AML-193 (cell line): ENCODE measurements around the gene CMSS1.
A peak's percentile ranks its signal among the peaks of the same experiment; 100 is the strongest.

Experiments
- DNase-seq, 2 experiments: peaks; one replicate each; lab custom pipeline; 2025; lab: John Stamatoyannopoulos, UW

The CMSS1 gene

DNA sequence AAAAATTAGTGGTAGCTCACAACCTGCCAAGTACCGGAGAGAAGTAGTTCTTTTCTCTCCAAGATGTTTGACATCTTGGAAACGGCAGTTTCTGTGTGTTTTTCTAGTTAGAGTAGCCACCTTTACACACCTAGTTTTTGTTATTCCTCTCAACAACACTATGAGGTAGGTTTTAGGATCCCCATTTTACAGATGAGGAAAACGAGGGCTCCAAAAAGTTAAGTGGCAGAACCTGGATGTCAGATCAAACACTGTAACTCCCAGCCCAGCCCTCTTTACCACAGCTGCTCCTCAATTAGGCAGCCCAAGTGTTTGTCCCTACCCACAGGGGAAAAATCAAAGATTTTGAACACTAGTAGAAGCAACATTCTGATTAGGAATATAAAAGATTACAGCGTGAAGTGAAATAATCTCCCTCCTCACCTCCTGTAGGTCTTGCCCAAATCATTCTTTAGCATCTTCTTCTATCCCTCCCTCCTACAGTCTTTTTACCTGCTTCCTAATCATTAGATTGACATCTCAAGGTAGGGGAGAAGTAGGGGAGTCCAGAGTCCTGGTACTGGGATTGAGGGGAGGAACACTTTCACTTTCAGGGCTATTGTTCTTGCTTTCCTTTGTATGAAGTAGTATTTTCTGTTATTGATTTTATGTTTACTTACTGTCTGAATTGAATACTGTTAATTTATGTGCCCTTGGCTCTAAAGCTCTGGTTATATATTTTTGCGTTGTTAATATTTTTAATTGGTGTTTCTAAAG lies 142.6 kb downstream of the CMSS1 start:
- DNase-seq: no peak

DNA sequence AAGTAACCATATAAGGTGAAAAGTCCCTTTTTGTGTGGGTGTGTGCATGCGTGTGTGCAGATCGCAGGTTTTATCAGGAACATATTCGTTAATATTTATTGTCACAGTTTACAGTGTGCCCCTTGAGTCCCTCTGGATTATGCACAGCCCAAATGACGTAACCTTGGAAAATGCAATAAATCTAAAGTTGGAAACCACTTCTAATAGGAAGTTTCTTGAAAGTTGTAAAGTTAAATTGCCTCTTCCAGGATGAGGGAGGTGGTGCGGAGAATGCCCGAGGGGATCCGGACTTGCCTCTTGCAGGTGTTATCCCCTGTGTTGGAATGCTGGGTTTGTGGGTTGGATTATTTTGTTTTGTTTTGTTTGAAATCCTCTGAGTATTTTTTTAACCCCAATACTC lies 143.3 kb downstream of the CMSS1 start:
- DNase-seq: no peak

DNA sequence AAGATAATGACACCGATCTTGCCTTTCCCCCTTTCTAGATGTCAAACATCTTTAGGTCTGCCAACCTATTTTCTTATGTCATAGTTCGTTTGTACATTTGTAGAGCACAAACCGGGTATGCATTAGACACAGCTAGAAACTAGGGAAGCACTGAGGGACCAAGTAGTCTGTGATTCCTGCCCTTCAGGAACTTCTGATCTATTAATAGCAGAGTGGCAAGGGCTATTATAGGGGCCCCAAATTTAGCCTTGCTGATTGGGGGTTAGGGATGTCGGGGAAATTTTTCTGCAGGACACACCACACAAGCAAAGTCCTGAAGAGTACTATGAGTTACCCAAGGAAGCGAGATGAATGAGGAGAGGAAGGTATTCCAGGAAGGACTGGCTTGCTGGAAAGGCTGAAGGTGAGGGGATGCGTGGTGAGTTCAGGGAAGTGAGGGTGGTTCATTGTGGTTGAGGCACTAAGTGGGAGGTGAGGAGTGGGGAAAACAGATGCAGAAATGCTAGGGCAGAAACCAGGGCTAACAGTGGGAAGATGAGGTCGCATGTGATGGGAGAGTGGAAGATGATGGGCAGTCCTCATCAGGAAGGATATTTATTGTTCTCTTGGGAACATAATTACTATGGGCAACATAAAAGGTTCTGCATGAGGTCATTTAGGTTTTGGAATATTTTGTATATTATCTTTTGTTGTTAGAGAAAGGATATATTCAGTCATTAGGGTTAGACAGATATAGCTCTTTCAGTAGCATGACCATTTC lies 144.3 kb downstream of the CMSS1 start:
- no peak for DNase-seq

DNA sequence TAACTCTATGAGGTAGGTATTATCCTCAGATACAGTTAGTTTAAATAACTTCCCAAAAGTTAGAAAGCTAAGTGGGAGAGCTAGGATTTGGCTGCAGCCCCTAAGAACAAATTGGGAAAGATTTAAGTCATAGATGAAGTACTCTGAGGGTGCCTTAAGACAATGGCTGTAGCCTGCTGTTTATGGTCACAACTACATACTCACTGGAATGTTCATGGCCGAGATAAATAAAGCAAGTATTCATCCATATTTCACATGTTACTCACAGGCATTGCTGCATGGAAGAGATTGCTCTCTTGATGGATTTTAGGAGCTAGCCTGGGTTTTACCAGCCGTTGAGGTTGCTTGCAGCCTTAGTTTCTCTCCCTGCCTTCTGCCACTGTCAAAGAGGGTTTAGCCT lies 145.0 kb downstream of the CMSS1 start:
- DNase-seq: no peak

DNA sequence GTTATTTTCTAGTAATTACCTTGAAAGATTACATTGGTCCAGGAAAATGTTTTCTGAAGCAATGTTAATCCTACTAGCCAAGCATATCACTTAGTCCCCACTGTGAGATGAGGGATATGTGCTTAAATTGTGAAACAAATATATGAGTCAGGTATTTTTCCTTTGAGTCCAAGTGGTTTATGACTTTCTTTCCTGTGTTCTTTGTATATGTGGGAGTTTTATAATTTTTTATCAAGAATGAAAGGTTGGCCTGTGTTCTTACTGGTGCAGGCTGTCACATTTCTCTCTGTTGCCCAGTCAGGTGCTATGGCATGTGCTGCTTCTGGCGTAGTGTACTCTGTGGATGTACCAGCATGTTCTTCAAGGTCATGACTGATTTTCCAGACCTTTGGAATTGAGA lies 147.4 kb downstream of the CMSS1 start:
- DNase-seq: no peak

DNA sequence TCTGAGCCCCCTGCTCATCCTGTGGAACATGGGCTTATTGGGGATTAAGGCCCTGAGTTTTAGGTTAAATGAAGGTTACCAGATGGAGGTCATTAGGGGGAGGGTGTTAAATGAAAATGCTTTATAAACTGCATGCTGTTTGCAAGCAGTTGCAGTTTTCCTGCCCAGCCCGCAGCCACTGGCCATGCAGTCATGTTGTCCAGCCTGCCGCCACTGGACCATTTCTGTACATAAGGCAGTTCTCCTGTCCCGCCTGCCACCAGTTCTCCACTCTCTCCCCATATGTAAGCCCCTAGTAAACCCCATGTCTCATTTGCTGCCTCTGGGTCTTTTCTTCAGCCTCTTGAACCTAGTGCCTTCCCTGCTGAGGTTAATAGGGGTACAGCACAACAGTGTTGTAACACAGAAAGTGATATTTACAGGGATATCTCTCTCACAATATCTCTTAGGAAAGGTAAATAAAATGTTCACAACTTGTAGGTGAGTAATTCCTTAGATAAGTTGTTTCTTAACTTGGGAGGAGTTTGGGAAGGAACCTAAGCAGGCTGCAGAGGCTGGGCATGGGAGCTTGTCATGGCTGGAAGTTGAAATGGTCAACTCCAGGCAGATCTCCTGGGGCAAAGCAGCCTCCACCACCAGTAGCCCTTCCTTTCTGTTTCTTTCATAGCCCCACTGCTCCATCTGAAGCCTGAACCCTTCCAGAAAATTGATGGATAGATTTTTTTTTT lies 148.2 kb downstream of the CMSS1 start:
- no peak for DNase-seq

DNA sequence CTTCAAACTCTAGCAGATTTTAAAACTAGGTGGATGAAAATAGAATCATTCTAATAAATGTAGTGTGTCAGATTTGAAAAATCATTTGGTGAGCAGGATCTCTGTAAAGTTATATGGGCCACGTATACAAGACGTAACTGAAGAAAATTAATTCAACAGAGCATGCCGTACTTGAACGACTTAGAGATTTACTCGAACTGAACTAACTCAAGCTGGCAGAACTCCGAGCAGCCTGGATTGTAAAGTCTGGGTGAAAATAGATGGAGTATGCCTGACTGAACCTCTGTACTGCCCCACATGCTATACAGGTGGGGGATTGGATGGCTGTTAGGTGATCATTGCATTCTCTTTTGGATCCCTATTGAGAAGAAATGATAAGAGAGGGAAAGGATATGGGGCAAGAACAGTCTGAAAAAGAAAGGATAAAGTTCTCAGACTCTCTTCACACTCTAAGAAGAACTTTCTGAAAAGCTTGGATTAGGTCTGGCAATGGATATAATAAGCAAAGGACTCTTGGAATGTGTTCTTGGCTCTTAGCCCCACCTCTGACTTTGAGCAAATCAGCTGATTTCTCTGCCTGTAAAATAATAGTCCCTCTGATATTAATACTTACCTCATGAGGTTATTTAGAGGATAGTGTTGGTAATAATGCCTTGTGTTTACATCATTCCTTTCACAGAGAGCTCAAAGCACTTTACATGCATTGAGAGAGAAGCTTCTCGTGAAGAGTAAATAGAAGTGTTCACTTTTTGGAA lies 149.2 kb downstream of the CMSS1 start:
- no peak for DNase-seq

DNA sequence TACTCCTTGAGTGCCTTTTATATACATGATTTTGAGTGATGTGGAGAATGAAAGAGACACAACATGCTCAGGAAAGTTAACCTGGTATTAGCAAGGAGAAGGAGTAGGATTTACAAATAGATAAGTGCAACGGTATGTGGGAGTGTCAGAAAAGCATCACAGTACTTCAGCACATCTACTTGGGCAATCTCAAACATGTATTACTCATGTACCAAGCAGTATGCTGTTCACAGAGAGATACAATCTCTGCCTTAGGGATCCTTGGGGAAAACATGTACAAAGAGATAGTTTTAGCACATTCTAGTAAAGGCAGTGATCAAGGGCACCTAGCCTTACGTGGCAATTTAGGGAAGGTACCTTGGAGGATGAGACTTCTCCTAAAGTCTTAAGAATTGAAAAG lies 150.1 kb downstream of the CMSS1 start:
- no peak for DNase-seq

DNA sequence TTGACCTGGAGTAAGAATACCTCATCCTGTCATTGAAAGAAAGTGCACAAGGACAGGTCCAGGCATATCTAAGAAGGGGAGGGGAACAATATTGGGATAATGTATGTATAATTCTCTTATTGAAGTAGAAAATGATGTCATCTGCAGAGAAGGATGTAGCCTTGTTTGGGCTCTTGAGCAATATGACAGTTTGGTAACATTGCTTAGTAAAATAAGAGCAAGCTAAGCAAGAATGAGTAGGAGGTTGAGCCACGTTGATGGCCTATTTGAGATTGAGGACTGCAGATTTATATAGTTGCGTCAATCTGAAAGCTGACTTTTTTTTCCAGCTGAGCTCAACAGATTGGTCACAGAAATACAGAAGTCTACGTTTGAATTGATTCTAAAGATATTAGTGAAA lies 151.5 kb downstream of the CMSS1 start:
- peak; percentile 65 to 73 for DNase-seq

DNA sequence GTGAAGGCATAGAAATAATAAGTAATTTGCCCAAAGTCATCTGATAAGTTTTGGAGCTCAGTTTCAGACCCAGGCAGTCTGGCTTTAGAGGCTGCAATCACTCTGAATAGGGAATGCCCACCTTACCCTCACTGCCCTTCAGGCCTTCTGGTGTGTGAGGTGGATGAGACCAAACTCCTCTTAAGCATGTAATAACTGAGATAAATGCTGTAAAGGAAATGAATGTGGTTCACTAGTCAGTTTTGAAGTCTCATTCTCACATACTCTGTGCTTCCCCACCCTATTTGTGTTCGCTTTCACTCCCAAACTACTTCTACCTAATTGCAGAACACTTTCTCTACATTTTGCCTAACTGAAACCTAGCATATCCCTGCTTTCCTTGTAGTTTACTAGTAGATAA lies 152.5 kb downstream of the CMSS1 start:
- no peak for DNase-seq

DNA sequence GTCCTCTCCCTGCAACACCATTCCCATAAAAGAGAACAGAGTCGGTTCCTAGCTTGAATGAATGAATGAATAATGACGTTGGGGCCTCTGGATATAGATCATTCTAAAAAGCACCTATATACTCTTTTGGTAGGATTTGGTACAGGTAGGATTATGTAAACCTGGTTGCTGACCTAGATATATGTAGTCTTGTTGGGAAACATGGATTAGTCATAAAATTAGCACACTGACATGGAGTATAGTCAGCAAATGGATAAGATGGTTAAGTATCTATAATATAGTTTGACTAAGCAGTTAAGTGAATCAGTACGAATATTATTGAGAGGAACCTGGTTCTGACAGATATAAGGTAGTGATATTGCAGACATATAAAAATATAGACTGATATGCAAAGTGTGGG lies 154.1 kb downstream of the CMSS1 start:
- DNase-seq: no peak

DNA sequence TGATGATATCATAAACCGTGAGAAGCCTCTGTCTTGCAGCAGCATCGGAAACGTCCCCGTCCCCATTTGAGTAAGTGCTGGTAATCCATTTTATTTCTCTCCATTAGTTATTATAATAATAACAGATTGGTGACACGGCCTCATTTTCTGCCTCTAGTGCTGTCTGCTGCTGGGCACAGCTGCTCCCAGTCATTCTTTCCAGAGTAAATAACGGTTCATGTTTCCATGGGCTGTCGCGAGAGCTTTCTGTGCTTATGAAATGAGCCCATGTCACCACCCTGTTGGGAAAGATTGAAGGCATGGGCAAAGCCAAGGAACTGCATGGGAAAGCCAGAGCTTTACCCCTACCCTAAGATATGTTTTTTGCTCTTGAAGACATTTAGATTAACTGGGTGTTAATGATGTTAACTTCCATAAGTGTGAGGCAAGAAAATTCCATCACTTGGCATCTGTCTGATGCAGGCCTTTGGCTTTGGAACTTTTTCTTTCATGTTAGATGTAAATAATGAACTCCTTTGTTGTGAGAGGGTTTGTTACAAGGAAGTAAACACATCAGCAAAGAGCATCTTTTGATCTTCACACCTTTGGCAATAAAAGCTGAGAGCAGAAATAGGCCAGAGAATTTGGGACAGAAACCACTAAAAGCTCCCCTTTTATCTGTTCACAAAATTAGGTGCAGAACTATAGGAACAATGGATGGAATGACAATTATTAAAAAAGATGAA lies 154.9 kb downstream of the CMSS1 start:
- no peak for DNase-seq

DNA sequence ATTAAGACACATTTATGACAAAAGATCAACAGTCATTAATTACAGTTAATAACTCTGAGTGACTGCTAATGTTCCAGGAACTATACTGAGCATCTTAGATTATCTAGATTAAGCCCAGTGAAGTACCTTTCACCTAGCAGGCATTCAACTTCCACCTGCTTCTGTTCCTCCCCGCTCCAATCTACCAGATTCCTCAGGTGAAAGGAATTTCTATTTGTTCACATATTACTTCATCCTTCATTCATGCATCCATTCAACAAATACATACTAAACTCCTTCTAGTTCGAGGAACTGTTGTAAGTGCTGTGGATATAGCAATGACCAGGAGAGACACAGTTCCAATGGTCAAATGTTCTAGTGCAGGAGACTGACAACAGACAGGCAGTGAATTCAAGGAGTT lies 157.3 kb downstream of the CMSS1 start:
- DNase-seq: no peak

DNA sequence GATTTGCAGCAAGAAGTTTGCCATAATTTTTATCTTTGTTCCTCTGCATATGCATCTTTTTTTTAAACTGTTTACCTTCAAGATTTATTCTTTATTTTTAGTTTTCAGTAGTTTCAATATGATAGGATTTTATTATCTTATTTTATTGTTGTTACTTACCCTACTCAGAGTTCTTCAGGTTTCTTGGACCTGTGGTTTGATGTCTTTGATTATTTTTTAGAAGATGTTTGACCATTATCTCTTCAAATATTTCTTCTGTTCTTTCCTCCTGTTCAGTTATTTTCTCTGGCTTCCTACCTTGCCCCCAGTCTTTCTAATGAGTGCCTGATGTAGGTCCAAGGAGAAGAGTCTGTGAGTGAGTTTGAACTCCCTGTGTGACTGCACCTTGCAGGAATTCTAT lies 158.9 kb downstream of the CMSS1 start:
- DNase-seq: no peak

DNA sequence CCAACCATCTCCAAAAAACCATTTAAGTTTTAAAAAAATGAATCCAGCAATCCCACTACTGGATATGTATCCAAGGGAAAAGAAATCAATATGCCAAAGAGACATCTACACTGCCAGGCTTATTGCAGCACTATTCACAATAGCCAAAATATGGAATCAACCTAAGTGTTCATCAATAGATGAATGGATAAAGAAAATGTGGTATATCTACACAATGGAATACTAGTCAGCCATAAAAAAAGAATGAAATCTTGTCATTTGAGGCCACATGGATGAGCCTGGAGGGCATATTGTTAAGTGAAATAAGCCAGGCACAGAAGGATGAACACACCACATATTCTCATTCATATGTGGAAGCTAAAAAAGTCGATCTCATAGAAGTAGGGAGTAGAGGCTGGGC lies 160.6 kb downstream of the CMSS1 start:
- no peak for DNase-seq

DNA sequence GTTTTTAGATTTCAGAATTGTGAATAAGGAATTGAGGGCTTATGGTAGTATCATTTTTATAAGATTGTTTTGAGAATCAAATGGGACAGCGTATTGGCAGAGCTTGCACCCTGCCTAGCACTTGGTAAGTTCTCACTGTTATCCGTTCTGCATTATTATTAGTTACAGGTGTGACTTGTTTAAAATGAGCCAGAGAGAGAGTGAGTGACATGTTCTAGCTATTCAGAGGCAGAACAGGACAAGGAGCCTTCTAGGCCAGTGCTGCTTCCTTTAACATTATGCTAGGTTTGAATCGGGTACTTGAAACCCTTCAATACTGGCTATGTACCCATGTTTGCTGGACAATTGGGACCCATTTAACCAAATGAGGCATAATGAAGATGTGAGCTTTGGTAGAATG lies 162.9 kb downstream of the CMSS1 start:
- no peak for DNase-seq

DNA sequence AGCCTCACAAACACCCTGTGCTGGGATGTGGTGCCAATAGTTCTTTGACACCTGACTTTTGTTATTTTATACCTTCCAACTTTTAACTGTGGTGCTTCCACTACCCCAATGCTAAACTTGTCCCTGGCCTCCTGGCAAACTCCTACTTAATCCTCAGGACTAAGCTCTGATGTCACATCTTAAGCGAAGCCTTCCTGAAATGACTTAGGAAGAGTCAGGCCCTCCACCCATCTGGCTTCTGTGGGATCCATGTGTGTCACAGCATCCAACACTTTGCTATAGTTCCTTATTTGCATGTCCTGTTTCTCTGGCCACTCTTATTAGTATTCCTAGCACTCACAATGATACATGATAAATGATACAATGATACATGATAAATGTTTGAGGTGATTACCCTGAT lies 163.5 kb downstream of the CMSS1 start:
- DNase-seq: no peak

DNA sequence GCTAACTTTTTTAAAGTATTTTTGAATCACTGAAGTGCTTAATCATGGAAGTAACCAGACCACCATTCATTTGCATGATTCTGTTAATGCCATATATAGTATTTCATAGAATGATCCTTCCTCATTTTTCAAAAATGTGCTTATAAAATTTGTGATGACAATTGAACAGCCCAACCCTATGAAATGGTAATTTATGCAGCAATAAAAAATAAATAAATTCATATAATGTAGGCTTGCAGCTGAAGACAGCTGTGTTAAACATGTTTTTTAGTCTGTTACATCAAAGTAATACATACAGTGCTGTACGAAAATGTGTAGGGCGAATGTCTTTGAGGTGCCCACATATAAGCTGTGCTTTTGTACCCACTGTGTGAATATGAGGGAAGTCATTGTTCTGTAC lies 165.0 kb downstream of the CMSS1 start:
- DNase-seq: no peak

DNA sequence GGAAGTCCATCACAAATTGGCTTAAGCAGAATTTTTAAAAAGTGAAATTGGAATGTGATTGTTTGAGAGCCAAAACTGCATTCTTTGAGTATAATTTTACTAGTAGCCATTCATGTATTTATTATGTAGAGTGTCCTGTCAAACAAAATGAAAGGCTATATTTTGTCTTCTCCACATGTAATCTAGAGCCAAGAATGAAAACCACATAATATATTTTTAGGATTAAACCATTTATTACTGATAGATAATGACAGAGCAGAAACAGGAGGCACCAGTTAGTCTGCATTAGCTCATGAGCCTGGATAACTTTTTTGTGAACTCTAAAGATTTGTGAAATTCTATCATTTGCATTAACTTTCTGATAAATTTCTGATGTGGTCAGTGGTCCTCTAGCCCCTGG lies 166.5 kb downstream of the CMSS1 start:
- no peak for DNase-seq

DNA sequence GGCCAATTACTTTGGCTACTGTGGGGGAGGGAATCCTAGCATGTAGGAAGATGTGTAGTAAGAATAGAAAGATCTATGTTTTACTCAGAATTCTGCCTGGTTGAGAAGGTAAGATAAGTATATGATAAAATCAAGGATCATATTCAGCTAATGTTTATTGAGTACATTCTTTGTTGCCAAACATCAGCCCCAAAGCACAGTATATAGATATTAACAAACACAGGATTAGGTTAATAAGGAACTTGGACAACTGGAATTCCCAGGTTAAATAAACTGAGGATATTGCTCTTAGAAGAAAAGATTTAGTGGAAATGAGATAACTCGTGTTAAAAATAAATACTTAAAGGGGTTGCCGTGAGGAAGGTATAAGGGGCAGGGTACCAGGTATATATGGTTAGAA lies 167.0 kb downstream of the CMSS1 start:
- no peak for DNase-seq

DNA sequence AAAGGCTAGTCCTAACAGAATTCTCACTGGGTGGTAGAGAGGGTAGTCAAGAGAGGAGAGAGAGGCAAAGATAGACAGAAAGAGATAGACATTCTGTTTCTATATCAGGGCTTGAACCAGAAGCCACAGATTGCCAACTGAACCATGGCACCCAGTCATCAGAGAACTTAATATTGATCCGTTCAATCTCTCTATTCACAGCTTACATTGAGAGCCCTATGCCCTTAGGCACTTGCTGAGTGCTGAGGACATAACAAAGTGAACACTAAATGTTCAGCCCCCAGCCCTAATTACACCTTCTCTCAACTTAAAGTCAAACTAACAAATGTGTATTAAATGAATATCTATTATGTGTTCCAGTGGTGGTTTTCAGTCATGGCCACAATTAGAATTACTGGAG lies 172.5 kb downstream of the CMSS1 start:
- DNase-seq: no peak

DNA sequence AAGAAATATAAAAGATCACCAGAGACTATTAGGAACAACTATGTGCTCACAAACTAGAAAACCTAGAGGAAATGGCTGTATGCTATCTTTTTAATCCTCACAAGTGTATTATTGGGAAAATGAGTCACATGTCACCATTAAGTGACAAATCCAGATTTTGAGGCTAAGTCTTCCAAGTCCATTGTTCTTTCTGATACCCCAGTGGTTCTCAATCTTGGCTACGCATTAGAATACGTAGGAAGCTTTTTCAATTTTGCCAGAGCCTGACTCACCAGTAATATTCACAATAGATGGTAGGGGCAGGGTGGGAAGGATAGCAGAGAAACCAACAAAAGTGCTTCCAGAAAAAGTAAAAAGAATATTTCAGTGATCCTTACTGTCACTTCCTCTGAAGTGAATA lies 179.6 kb downstream of the CMSS1 start:
- DNase-seq: no peak
